Superior temporal gyrus (tissue), 1 donor: ENCODE measurements around the gene MALRD1.
A peak's percentile ranks its signal among the peaks of the same experiment; 100 is the strongest.
"Not testable (repeated sequence)": the region's sequence is repeated elsewhere in the genome, so short reads cannot be mapped to it uniquely, and the experiment has no call there.

Experiments used
- DNase-seq: peaks from one replicate; pipeline ENCODE4 v3.0.0-alpha.2; 2016; ENCODE audit errors: extremely low spot score

MALRD1 gene

DNA sequence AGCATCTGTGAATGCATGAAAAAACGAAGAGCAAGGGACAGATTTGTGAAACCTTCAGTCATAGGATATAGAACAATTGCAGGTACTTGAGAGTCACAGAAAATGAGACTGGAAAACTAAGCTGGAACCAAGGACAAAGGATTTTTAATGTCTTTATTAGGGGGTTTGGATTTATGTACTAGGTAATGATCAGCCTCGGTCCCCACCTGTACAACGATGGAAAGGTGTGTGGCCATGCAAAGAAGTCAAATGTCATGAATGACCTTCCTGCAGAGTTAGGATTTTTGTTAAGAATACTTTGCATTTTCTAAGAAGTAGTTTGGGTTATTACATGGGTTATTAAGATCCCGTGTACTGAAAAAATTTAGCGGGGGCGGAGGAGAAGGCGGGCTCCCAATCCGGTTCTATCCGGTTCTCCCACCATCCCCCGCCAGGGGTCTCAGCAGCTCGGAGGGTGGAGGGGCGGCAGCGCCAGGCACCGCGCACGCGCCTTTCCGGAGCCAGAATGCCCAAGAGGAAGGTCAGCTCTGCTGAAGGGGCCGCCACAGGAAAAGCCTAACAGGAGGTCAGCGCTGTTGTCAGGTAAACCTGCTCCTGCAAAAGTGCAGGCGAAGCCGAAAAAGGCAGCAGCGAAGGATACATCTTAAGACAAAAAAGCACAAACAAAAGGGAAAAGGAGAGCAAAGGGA is 440.1 kb downstream of the MALRD1 start:
- DNase-seq: no peak

DNA sequence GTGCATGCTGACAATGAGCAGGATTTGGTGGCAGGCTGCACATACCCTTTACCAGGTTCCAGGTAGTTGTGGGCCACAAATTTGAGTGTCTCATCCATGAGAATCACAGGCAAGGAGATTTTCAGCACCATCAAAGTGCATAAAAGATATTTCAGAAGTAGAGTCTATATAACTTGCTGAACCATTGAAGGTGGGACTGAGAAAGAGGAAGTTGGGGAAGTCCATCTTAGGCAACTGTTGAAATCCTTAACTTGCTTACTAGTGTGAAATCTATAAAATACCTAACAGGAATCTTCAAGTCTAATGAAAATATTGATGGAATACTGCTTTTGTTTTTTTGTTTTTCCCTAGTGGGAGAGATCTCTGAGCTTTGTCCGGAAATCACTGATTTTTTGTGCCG is 442.6 kb downstream of the MALRD1 start:
- DNase-seq: no peak

DNA sequence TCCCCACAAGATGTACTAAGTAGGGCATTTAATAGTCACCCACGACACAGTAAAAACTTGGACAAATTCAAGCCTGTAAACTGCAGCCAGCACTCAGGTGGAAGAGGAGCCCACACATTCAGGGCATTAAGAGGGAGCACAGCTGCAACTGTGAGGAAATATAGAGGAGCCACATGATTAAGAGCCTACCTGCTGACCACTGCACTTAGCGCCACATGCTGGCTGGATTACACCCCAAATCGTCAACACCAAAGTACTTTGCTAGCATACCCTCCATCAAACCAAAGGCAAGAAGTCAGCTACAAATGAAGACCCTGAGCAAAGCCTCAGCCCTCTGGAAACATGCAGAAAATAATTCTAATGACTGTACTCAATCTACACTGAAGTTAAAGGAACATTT is 445.3 kb downstream of the MALRD1 start:
- DNase-seq: no peak

DNA sequence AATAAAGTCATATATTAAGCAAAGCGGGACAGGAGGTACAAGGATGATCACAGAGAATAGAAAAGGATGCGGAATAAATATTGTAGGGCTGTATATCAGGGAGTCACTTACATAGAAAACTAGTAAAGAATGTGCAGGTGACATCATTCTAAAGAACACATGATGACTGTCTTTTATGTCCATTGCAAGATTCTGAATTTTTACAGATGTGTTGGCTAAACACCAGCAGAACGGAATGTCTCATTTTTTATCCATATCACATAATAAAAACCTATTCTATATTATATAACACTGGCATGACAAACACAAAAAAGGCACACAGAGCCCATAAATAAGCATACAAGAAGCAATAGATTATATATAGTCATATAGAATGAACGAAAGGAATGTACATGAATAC is 448.4 kb downstream of the MALRD1 start:
- no peak for DNase-seq

DNA sequence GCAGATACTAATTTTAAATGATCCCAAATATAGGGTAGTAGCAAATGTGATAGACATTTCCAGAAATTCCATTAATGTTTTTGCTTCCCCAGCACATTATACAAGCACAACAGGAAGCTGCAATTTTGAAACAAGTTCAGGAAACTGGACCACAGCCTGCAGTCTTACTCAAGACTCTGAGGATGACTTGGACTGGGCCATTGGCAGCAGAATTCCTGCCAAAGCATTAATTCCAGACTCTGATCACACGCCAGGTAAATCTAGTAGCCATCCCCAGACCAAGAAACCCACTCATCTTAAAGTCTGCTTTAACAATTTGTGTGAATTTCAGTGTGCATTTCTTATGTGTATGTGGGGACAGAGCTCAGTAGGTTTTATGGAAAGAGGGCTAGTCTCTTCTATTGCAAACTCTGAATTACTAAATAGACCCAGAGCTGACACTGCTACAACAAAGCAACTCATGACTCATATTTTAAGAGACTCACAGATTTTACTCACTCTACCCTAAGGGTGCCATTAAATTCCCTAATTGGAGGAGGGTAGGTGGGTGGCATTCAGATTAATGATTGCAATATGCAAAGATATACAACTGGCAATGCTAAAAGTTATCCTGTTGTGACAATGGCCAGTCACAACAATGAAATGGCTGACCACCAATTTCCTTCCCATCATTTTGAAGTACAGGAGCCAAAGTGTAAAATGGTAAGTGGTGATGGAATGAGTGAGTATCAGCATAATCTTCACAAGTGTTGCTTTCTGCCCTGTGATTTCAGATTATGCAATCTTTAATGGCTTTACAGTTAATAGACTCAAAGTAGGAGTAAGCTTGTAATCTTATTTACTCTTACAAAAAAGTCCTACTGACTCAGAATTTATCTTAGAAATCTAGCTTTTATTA is 450.0 kb downstream of the MALRD1 start:
- DNase-seq: no peak

DNA sequence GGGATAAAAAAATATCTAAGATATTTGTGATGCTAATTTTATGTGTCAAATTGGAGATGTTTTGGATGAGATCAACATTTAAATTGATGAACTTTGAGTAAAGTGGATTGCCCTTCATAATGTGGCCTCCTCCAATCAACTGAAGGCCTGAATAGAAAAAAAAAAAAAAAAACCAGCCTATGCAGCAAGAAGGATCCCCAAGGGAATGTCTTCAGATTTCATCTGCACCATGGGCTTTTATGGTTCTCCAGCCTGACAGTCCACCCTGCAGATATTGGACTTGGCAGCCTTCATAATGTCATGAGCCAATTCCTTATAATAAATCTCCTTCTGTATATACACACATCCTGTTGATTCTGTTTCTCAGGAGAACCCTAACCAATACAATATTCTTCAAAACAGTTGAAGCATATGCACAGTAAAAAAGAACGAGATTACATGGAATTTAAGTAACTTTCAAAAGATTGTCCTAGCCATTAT is 450.7 kb downstream of the MALRD1 start:
- no peak for DNase-seq

DNA sequence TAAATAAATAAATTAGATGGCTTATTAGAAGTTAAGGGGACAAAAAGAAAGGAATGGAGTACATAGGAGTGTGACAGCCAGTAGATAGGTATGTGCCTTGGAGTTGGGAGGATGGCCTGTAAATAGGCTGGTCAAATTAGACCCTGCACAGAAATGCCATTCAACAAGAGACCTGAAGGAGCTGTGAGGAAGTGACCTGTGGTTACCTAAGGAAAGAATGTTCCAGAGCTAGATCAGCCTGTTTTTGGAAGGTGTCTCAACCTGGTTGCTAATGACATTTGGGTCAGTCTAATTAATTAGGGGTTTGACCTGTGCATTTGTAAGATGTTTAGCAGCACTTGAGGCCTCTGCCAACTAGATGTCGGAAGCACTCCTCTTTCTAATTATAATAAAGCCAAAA is 452.4 kb downstream of the MALRD1 start:
- DNase-seq: no peak

DNA sequence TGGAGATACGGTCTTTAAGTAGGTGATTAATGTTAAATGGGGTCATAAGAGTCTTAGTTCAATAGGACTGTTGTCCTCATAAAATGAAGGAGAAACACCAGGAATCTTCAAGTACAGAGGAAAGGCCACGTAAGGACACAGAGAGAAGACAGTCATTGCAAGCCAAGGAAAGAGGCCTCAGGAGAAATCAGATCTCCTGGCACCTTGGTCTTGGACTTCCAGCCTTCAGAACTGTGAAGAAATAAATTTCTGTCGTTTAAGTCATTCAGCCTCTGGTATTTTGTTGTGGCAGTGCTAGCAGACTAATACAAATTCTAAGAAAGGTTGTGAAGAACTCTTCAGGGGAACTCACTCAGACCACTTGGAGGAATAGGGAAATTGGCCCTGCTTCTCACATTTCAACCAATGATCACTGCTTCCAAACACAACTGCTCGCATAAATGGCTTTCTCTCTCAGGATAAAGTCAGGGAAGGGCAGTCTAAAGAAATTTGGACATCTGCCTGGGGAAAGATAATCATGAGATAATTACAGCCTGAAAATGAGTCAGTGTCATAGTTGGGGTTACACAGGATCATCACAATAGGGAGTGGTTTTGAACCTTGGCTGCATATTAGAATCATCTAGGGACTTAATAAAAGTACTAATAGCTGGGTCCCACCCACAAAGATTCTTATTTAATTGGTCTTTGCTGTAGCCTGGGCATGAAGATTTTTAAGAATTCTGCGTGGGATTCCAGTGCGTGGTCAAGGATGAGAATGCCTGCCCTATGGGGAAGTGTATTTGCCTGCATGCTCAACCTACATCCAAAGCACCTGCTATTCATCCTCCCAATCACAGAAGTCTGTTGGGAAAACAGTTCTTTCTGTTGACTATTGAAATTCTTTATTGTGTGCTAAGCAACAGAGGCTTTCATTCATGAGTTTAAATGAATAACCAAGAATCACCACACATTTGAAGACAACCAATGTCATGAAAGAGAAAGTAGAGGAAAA is 457.0 kb downstream of the MALRD1 start:
- no peak for DNase-seq

DNA sequence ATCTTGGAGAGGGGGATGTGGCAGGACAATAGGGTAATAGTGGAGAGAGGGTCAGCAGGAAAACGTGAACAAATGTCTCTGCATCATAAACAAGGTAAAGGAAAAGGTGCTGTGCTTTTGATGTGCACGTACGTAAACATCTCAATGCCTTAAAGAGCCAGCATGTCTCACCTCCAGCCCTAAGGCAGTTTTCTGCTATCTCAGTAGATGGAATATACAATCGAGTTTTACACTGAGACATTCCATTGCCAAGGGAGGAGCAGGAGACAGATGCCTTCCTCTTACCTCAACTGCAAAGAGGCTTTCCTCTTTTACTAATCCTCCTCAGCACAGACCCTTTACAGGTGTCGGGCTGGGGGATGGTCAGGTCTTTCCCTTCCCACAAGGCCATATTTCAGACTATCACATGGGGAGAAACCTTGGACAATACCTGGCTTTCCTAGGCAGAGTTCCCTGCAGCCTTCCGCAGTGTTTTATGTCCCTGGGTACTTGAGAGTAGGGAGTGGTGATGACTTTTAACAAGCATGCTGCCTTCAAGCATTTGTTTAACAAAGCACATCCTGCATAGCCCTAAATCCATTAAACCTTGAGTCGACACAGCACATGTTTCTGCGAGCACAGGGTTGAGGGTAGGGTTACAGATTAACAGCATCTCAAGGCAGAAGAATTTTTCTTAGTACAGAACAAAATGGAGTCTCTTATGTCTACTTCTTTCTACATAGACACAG is 461.6 kb downstream of the MALRD1 start:
- DNase-seq: not testable (repeated sequence)

DNA sequence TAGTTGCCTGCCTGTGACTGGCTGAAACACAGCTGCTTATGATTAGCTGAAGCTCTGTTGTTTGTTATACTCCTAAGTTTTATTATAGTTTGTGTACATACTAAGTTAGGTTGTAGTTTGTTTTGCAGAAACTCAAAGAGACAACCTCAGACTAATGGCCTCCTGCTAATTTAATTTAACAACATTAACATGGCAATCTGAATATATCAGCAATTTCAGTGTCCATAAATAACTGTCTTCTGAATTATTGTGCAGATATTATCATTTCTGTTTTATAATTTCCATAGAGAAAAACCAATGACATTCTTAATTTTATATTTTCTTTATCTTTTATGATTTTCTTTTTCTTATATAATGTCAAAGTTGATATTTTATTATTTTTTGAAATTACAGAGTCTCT is 469.5 kb downstream of the MALRD1 start:
- DNase-seq: no peak

DNA sequence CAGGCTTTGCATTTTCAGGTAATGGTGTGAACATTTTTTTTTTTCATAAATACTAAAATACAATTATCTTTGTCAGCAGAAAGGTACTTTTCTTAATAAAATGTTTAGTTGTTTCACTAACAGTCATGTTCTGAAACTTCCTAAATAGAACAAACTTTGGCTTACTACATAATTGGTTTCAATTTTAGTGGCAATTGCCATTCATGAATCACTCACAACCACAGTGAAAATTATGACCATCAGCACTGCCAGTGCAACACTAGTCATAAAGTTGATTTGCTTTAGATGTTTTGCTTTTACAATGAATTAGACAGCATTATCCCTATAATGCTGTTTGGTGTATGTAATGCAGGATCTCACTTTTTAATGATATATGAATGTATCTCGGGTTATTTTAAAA is 470.0 kb downstream of the MALRD1 start:
- no peak for DNase-seq

DNA sequence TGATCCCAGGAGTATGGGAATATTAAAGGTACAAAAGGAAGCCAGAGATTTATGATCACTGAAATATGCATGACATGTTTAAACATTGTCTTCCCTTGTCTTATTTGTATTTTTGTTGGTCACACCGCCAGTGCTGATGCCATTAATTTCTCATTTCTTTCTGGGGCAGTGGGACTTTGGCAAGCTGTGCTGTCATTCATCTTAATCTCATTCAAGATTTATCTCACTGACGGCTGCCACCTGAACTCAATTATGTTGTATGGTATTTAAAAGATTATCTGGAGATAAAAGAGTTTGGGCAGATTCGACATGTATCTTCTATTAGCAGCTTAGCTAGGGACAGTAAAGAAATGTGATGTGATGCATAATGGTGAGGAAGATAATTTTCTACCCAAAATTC is 482.7 kb downstream of the MALRD1 start:
- no peak for DNase-seq

DNA sequence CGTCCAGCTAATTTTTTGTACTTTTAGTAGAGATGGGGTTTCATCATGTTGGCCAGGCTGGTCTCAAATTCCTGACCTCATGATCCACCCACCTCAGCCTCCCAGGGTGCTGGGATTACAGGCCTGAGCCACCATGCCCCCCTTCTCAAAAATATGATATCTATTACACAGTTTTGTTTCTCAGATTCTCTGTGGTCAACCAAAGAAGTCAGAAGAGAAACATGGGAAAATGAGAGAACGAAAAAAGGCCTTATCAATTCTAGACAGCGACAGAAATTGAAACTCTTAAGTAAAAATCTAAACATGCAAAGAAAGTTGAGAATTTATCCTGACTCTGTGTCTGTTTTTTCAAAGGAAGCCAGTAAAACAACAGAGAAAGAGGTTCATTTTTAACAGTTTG is 483.8 kb downstream of the MALRD1 start:
- DNase-seq: no peak

DNA sequence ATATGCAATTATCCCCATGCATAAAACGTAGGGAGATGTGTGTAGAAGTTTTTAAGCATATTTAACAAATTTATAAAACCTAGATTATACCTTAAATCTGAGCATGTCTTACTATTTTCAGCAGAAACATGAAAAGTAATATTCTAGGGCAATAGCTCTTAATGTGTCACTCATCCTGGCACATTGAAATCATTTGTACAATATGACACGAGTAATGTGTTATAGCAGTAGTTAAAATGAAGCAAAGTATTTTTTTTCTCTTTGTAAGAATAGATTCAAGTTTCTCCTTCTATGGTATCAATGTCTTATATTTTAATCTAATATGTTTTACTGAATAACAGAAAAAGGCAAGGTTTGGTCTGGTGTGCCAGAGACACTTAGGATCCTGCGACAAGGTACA is 492.7 kb downstream of the MALRD1 start:
- DNase-seq: no peak

DNA sequence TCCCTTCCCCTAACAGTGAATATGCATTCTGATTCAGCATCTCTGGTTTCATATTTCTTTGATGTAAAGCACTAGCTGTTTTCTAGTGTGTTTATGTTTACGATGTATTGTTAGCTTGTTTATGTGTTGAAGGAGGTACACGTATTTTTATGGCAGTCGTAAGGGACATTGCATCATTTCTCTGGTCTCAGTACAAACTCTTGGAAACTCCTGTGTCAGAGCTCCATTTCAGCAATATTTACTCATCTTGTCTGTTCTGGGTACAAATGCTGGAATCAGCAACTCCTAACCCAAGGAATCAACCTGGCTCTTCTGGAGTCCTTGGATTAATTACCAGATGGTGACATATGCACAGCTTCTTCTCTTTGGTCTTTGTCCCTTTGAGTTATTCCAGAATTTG is 497.6 kb downstream of the MALRD1 start:
- no peak for DNase-seq

DNA sequence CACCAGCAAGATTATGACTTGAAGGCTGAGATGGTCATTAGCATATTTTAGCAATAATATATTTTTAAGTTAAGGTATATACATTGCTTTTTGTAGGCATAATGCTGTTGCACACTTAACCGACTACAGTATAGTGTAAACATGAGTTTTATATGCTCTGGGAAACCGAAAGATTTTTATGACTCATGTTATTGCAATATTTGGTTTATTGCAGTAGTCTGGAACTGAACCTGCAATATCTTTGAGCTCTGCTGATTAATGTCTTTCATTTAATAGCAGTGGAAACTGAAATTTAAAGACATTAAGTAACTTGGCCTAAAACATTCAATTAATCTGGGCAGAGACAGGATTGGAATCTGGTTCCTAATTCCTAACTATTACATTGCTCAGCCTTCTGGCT is 500.9 kb downstream of the MALRD1 start:
- DNase-seq: no peak

DNA sequence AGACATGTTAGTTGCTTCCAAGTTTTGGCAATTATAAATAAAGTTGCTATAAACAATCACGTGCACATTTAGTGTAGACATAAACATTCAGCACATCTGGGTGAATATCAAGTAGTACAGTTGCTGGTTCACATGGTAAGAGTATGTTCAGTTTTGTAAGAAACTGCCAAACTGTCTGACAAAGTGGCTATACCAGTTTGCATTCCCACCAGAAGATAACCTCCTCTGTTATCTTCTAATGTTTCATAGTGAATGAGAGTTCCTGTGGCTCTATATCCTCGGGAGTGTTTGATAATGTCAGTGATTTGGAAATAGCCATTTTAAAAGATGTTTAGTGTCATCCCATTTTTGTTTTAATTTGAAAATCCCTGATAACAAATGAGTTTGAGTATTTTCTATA is 508.1 kb downstream of the MALRD1 start:
- DNase-seq: no peak

DNA sequence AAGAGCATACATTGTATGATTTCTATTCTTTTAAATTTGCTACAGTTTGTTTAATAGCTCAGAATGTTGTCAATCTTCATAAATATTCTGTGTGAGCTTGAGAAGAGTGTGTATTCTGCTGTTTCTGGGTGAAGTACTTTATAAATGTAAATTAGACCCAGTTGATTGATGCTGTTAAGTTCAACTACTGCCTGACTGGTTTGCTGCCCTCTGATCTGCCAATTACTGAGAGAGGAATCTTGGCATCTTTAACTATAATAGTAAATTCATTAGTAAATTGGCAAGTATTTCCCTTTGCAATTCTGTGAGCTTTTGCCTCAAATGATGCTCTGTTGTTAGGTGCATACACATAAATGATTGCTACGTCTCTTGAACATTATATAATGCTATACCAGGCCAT is 512.6 kb downstream of the MALRD1 start:
- no peak for DNase-seq

DNA sequence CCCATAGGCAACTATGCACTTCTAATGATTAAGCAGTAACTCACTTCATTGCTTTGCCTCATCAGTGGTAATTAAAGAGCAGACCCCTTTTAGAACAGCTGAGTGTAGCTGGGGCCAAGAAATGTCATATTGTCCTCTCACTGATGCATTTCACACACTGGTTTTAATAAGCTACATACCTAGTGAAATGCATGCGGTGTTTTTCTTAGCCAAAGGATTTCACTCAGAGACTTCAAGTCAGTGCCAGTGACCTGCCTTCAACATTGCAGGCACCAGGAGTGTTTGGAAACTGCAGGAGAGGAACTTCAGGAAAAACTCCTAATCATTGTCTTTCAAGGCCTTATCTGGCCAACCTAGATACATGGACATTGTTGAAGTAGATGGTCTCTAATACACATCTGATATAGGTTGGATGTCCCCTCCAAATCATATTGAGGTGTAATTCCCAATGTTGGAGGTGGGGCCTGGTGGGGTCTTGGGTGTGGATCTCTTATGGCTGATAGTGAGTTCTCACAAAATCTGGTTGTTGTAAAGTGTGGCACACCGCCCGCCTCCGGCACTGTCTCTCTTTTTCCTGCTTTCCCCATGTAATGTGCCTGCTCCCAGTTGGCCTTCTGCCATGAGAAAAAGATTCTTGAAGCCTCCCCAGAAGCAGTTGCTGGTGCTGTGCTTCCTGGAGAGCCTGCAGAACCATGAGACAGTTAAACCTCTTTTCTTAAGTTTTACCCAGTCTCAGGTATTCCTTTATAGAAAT is 515.0 kb downstream of the MALRD1 start:
- no peak for DNase-seq

DNA sequence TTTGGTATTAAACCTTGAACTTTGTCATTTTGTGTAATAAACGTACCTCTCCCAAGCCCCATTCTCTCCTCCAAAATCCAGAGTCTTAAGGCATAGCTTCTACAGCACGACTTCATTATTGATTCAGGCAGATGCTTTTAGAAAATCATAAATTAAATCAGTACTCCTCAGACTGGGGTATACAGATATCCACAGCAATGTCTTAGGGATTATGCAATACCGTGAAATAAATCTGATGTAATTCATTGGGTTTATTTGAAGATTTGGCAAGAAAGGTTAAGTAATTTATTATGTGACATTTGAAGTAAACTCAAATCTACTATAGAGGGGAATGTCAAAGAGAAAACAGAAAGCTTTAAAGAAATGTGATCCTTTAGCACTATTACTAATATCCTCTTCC is 521.5 kb downstream of the MALRD1 start:
- no peak for DNase-seq

DNA sequence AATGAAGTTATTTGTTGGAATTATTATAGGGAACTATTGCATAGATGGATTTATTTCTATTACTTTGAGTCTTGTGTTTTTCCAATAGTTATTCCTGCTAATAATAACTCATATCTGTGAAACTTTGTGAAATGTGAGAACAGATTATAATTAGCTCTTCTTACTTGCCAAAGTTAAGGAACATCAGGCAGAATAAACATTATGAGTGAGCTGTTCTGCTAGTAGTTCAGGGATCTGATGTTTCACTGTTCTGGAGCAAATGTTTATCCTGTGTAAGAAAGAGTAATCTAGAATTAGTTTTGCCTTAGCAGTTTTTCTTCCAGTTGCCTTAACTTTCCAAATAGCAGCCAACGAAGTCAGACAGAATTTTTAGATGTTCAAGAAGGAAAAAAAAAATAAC is 522.4 kb downstream of the MALRD1 start:
- peak; percentile 15 for DNase-seq
